BLaER1 (cell line): ENCODE data around the gene MBD6.
"Not testable (repeated sequence)": the region's sequence is repeated elsewhere in the genome, so short reads cannot be mapped to it uniquely, and the experiment has no call there.

Source experiments
- H3K27ac ChIP-seq: shearing (Covaris generic); formaldehyde crosslinking; 2 replicates; pipeline ENCODE4 v1.8.1; 2022
- H3K27me3 ChIP-seq: shearing (Covaris generic); formaldehyde crosslinking; 2 replicates; pipeline ENCODE4 v1.8.1; 2022
- H3K36me3 ChIP-seq: shearing (Covaris generic); formaldehyde crosslinking; 2 replicates; pipeline ENCODE4 v1.8.1; 2022
- H3K4me1 ChIP-seq: shearing (Covaris generic); formaldehyde crosslinking; 2 replicates; pipeline ENCODE4 v1.8.1; 2022
- H3K4me2 ChIP-seq: shearing (Covaris generic); formaldehyde crosslinking; 2 replicates; pipeline ENCODE4 v1.8.1; 2022
- H3K4me3 ChIP-seq: shearing (Covaris generic); formaldehyde crosslinking; 2 replicates; pipeline ENCODE4 v1.8.1; 2022
- H3K9ac ChIP-seq: shearing (Covaris generic); formaldehyde crosslinking; 2 replicates; pipeline ENCODE4 v1.8.1; 2022
- H3K9me3 ChIP-seq: shearing (Covaris generic); formaldehyde crosslinking; 2 replicates; pipeline ENCODE4 v1.8.1; 2022
- H4K20me1 ChIP-seq: shearing (Covaris generic); formaldehyde crosslinking; 2 replicates; pipeline ENCODE4 v1.8.1; 2022
- Cebpa-rat ChIP-seq: shearing (Covaris generic); IDR thresholded peaks from 2 replicates; pipeline ENCODE4 v1.8.1; 2022

MBD6 gene

GRCh38 chr12:57553343-57554202 lies 30.9 kb downstream of the MBD6 start:
- Histone ChIP-seq H3K4me1 (peaks cover 18% of the 10 kb centered on the region), H4K20me1 (no peaks in the 10 kb centered on the region), H3K27ac (no peak overlapping the region), H3K4me2 (peak overlapping the region; percentile 64), H3K4me3 (no peak overlapping the region), H3K27me3 (peaks cover 41% of the 10 kb centered on the region), H3K36me3 (no peaks in the 10 kb centered on the region), H3K9ac (no peak overlapping the region), H3K9me3 (no peaks in the 10 kb centered on the region)
- TF ChIP-seq Cebpa-rat = no peak

- Histone ChIP-seq H3K4me3 (no peak overlapping the region), H3K36me3 (no peaks in the 10 kb centered on the region), H3K27me3 (peaks cover 32% of the 10 kb centered on the region), H3K9ac (no peak overlapping the region), H3K9me3 (no peaks in the 10 kb centered on the region), H3K4me2 (no peak overlapping the region), H3K4me1 (peaks cover 18% of the 10 kb centered on the region), H3K27ac (no peak overlapping the region), H4K20me1 (no peaks in the 10 kb centered on the region)
- no peak for TF ChIP-seq Cebpa-rat
Measured at GRCh38 chr12:57554453-57554852, 31.8 kb downstream of the MBD6 start.

- peaks cover 18% of the 10 kb centered on the region for H3K4me1 ChIP-seq
- no peak overlapping the region for H3K27ac ChIP-seq
- H3K4me2 ChIP-seq = no peak overlapping the region
- no peak overlapping the region for H3K9ac ChIP-seq
- no peak for TF ChIP-seq Cebpa-rat
- H3K9me3 ChIP-seq = no peaks in the 10 kb centered on the region
- no peaks in the 10 kb centered on the region for H4K20me1 ChIP-seq
- no peaks in the 10 kb centered on the region for H3K36me3 ChIP-seq
- peaks cover 28% of the 10 kb centered on the region for H3K27me3 ChIP-seq
- H3K4me3 ChIP-seq = no peak overlapping the region
Measured at GRCh38 chr12:57554897-57555296, 32.3 kb downstream of the MBD6 start.

- Histone ChIP-seq H3K4me1 (peaks cover 3% of the 10 kb centered on the region), H3K27ac (no peak overlapping the region), H4K20me1 (no peaks in the 10 kb centered on the region), H3K4me3 (no peak overlapping the region), H3K4me2 (no peak overlapping the region), H3K36me3 (no peaks in the 10 kb centered on the region), H3K27me3 (no peaks in the 10 kb centered on the region), H3K9me3 (no peaks in the 10 kb centered on the region), H3K9ac (no peak overlapping the region)
- TF ChIP-seq Cebpa-rat = no peak
Measured at GRCh38 chr12:57558864-57559263, 36.2 kb downstream of the MBD6 start.

- Histone ChIP-seq H3K9ac (no peak overlapping the region), H4K20me1 (no peaks in the 10 kb centered on the region), H3K27me3 (no peaks in the 10 kb centered on the region), H3K4me2 (no peak overlapping the region), H3K27ac (no peak overlapping the region), H3K9me3 (no peaks in the 10 kb centered on the region), H3K36me3 (no peaks in the 10 kb centered on the region), H3K4me3 (no peak overlapping the region), H3K4me1 (no peaks in the 10 kb centered on the region)
- no peak for TF ChIP-seq Cebpa-rat
Measured at GRCh38 chr12:57560516-57560915, 37.9 kb downstream of the MBD6 start.

DNA sequence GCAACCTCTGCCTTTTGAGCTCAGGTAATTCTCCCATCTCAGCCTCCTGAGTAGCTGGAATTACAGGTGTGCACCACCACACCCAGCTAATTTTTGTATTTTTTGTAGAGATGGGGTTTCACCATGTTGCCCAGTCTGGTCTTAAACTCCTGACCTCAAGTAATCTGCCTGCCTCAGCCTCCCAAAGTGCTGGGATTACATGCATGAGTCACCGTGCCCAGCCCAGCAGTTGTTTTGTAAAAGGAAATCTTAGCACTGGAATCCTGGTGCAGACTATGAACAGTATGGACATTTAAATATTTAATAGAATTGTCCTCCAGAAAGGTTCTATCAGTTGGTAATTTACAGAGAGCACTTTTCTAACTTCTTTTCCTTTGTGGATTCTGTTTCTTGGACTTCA lies 38.5 kb downstream of the MBD6 start:
- H3K4me2 ChIP-seq, H4K20me1 ChIP-seq: not testable (repeated sequence)

DNA sequence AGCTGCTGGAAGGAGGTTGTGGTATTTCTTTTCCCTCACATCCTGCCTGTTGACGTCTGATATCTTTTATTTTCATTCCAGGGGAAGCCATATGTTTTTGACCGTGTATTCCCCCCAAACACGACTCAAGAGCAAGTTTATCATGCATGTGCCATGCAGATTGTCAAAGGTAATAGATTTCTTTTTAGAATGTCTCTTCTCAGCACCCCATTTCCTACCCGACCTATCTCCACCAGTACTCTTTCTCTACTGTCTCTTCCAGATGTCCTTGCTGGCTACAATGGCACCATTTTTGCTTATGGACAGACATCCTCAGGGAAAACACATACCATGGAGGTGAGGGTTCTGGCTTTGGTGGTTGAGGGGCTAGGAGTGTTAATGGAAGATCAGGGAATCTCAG lies 40.7 kb downstream of the MBD6 start:
- Histone ChIP-seq H3K4me2 (no peak overlapping the region), H3K9ac (no peak overlapping the region), H3K27me3 (no peaks in the 10 kb centered on the region), H3K36me3 (no peaks in the 10 kb centered on the region), H3K27ac (no peak overlapping the region), H3K4me3 (no peak overlapping the region), H3K9me3 (no peaks in the 10 kb centered on the region), H3K4me1 (no peaks in the 10 kb centered on the region), H4K20me1 (no peaks in the 10 kb centered on the region)
- TF ChIP-seq Cebpa-rat = no peak

More for the DNA sequence above, 38.5 kb downstream of the MBD6 start:
- not testable (repeated sequence) for H3K27ac ChIP-seq, H3K27me3 ChIP-seq, H3K9ac ChIP-seq, H3K9me3 ChIP-seq, H3K36me3 ChIP-seq, H3K4me1 ChIP-seq, H3K4me3 ChIP-seq

- Histone ChIP-seq H4K20me1 (no peaks in the 10 kb centered on the region), H3K27me3 (no peaks in the 10 kb centered on the region), H3K4me3 (no peak overlapping the region), H3K36me3 (no peaks in the 10 kb centered on the region), H3K9ac (no peak overlapping the region), H3K4me2 (no peak overlapping the region), H3K9me3 (no peaks in the 10 kb centered on the region), H3K27ac (no peak overlapping the region), H3K4me1 (no peaks in the 10 kb centered on the region)
- no peak for TF ChIP-seq Cebpa-rat
Measured at GRCh38 chr12:57564178-57564740, 41.6 kb downstream of the MBD6 start.

DNA sequence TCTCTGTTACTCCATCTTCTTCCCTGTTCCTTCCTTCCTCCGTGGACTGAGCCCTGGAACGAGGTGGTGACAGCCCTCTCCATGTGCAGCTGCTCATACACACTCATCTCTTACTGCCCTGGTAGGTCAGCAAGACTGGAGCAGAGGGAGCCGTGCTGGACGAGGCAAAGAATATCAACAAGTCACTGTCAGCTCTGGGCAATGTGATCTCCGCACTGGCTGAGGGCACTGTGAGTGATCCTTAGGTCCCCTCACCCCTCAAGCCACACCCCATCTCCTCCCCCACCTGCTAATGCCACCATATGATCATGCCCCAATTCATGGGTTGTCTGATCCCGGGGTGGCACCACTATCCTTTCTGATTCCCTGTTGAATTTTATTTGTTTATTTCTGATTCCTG lies 46.2 kb downstream of the MBD6 start:
- Histone ChIP-seq H4K20me1 (no peaks in the 10 kb centered on the region), H3K9ac (no peak overlapping the region), H3K27me3 (no peaks in the 10 kb centered on the region), H3K4me3 (no peak overlapping the region), H3K9me3 (no peaks in the 10 kb centered on the region), H3K36me3 (no peaks in the 10 kb centered on the region), H3K4me2 (no peak overlapping the region), H3K4me1 (no peaks in the 10 kb centered on the region), H3K27ac (no peak overlapping the region)
- TF ChIP-seq Cebpa-rat = no peak

- H3K4me3 ChIP-seq = no peak overlapping the region
- H3K9ac ChIP-seq = no peak overlapping the region
- H3K4me1 ChIP-seq = no peaks in the 10 kb centered on the region
- H3K4me2 ChIP-seq = no peak overlapping the region
- no peak for TF ChIP-seq Cebpa-rat
- H3K9me3 ChIP-seq = no peaks in the 10 kb centered on the region
- H3K36me3 ChIP-seq = no peaks in the 10 kb centered on the region
- no peak overlapping the region for H3K27ac ChIP-seq
- H4K20me1 ChIP-seq = no peaks in the 10 kb centered on the region
- no peaks in the 10 kb centered on the region for H3K27me3 ChIP-seq
Measured at GRCh38 chr12:57569858-57570257, 47.2 kb downstream of the MBD6 start.

GRCh38 chr12:57570438-57570837 lies 47.8 kb downstream of the MBD6 start:
- H3K36me3 ChIP-seq, H3K4me1 ChIP-seq, H4K20me1 ChIP-seq: not testable (repeated sequence)

More at GRCh38 chr12:57570438-57570837, 47.8 kb downstream of the MBD6 start:
- H3K4me3 ChIP-seq, H3K9me3 ChIP-seq, H3K27me3 ChIP-seq, H3K4me2 ChIP-seq, H3K27ac ChIP-seq, H3K9ac ChIP-seq: not testable (repeated sequence)
